ENCODE measurements around the gene GPR31. TPM values are rescaled to one million over a fixed set of nuclear protein-coding genes. Genes with fewer than 3 reads are reported as not detected.

The GPR31 gene
- total RNA-seq, 4 donors from 2014 or later = not detected

DNA sequence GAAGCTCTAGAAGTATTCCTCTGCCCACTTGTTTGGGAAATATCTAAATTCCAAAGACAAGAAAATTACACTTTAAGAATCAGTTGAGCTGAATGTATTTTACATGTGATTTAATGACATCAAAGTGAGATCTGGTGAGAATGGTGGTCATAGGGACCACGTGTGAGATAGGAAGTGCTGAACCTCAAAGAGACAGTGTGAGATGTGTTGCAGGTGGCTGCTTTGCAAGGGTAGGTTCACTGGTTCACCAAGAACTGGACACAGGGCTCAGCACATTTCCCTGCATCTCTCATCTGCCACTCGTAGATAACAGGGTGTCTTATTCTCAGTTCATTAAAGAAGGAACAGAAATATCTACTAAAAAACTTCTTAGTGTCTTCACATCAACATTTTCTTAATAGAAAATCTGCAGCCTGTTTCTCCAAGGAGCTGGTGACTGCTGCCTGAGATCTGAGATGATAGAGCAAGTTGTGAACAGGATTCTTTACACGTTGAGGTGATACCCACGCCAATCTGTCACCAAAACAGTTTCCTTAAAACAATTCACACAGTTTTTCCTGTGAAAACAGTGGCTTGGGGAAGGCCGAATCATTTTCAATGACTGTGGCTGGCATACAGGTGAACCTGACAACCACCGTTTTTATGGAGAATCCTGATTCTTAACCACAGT lies 27.6 kb downstream of the GPR31 start:
- no peak overlapping the region for H3K27ac ChIP-seq
- H3K4me1 ChIP-seq = no peaks in the 10 kb centered on the region
- no peak overlapping the region for H3K4me3 ChIP-seq
- DNase-seq (ENCODE audit: low spot score in 2 of 2) = no peak
- TF ChIP-seq EP300 (IDR thresholded peaks at IDR 0.05) (no peak), POLR2A (IDR thresholded peaks at IDR 0.05) (no peak), POLR2AphosphoS5 (IDR thresholded peaks at IDR 0.05) (no peak)
- TF ChIP-seq, protein P1, sequence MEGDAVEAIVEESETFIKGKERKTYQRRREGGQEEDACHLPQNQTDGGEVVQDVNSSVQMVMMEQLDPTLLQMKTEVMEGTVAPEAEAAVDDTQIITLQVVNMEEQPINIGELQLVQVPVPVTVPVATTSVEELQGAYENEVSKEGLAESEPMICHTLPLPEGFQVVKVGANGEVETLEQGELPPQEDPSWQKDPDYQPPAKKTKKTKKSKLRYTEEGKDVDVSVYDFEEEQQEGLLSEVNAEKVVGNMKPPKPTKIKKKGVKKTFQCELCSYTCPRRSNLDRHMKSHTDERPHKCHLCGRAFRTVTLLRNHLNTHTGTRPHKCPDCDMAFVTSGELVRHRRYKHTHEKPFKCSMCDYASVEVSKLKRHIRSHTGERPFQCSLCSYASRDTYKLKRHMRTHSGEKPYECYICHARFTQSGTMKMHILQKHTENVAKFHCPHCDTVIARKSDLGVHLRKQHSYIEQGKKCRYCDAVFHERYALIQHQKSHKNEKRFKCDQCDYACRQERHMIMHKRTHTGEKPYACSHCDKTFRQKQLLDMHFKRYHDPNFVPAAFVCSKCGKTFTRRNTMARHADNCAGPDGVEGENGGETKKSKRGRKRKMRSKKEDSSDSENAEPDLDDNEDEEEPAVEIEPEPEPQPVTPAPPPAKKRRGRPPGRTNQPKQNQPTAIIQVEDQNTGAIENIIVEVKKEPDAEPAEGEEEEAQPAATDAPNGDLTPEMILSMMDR (IDR thresholded peaks at IDR 0.05) = no peak
- no peaks in the 10 kb centered on the region for H3K27me3 ChIP-seq
- H3K36me3 ChIP-seq = no peaks in the 10 kb centered on the region
- H3K9me3 ChIP-seq = no peaks in the 10 kb centered on the region
- WGBS = 80% methylated on average over 6 of the region's 6 CpGs

DNA sequence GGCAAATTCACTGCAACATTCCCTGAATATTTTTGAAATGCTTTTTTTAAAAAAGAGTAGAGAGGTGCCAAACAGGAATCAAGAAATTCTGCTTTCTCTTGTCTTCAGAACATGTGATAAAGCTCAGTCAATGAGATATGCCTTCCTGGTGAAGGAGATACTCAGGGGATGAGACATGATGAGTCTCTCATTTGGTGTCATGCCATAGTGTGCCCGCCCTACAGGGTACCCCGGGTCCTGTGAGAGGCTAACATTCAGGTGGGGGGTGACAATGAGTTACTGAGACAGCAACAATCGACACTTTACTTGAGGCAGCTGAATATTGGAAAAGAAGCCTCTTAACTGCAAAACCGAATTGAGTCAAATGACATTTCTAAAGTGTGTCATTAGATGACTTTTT lies 28.2 kb downstream of the GPR31 start:
- Histone ChIP-seq H3K4me1 (no peaks in the 10 kb centered on the region), H3K4me3 (no peak overlapping the region), H3K9me3 (no peaks in the 10 kb centered on the region), H3K36me3 (no peaks in the 10 kb centered on the region), H3K27me3 (no peaks in the 10 kb centered on the region), H3K27ac (no peak overlapping the region)
- TF ChIP-seq POLR2A (IDR thresholded peaks at IDR 0.05) = no peak
- TF ChIP-seq EP300 (IDR thresholded peaks at IDR 0.05) = no peak
- TF ChIP-seq, protein P1 (IDR thresholded peaks at IDR 0.05) = no peak
- no peak for TF ChIP-seq POLR2AphosphoS5 (IDR thresholded peaks at IDR 0.05)
- WGBS = 60% methylated on average over 4 of the region's 4 CpGs
- no peak for DNase-seq (ENCODE audit: low spot score in 2 of 2)

DNA sequence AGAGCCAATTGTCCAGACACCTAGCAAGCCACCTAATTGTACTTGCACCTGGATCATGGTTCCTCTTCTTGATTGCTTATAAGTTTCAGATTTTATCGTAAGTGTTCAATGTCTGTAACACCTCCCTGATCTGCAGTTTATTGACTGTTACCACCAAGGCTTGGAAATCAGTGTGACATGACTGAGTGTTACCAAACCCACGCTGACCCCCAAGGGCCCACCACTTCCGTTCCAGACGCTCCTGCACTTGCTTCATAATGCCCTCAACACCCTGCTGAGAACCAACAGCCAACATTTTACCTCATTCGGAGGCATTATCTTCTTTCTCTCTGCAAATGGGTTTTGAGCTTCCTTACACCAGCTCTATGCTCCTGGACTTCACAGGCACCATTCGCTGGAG lies 28.6 kb downstream of the GPR31 start:
- no peak for DNase-seq (ENCODE audit: low spot score in 2 of 2)
- Histone ChIP-seq H3K4me1 (no peaks in the 10 kb centered on the region), H3K9me3 (no peaks in the 10 kb centered on the region), H3K27ac (no peak overlapping the region), H3K27me3 (no peaks in the 10 kb centered on the region), H3K4me3 (no peak overlapping the region), H3K36me3 (no peaks in the 10 kb centered on the region)
- 69% methylated on average over 6 of the region's 6 CpGs for WGBS
- TF ChIP-seq POLR2A (IDR thresholded peaks at IDR 0.05) = no peak
- TF ChIP-seq, protein P1 (IDR thresholded peaks at IDR 0.05) = no peak
- no peak for TF ChIP-seq EP300 (IDR thresholded peaks at IDR 0.05)
- no peak for TF ChIP-seq POLR2AphosphoS5 (IDR thresholded peaks at IDR 0.05)

DNA sequence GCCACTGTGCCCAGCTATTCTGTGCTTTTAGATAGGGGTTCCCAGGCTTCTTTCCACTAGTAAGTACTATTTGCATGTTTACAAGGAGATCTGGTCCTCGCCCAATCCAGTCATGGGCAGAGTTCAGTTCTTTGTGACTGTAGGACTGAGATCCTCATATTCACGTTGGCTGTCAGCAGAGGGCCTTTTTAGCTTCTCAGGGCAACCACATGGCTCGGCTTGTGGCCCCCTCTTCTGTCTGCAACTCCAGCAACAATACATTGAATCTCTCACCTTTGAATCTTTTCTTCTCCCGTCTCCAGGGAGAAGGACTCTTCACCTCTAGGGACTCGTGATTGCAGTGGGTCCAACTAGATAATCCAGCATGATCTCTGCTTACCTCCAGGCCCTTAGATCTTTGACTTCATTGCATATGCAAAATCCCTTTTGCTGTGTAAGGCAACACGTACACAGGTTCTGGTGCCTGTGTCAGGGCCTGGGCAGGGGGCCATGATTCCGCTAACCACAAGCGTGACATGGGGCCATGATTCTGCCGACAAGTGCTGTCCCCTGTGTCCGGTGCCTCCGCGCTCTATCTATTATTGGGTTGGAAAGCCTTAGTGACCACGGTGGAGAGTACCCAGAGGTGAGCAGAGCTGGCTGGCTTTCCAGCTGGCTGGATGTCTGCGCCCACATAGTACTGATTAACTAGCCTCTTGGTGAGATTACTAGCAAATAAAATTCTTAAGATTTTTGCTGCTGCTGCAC lies 29.8 kb downstream of the GPR31 start:
- no peak for TF ChIP-seq EP300 (IDR thresholded peaks at IDR 0.05)
- TF ChIP-seq POLR2AphosphoS5 (IDR thresholded peaks at IDR 0.05) = no peak
- no peak for TF ChIP-seq POLR2A (IDR thresholded peaks at IDR 0.05)
- TF ChIP-seq, protein P1 (IDR thresholded peaks at IDR 0.05) = no peak
- no peaks in the 10 kb centered on the region for H3K27me3 ChIP-seq
- no peak overlapping the region for H3K4me3 ChIP-seq
- DNase-seq (ENCODE audit: low spot score in 2 of 2) = no peak
- H3K4me1 ChIP-seq = no peaks in the 10 kb centered on the region
- no peak overlapping the region for H3K27ac ChIP-seq
- no peaks in the 10 kb centered on the region for H3K9me3 ChIP-seq
- no peaks in the 10 kb centered on the region for H3K36me3 ChIP-seq
- WGBS = 93% methylated on average over 14 of the region's 14 CpGs

DNA sequence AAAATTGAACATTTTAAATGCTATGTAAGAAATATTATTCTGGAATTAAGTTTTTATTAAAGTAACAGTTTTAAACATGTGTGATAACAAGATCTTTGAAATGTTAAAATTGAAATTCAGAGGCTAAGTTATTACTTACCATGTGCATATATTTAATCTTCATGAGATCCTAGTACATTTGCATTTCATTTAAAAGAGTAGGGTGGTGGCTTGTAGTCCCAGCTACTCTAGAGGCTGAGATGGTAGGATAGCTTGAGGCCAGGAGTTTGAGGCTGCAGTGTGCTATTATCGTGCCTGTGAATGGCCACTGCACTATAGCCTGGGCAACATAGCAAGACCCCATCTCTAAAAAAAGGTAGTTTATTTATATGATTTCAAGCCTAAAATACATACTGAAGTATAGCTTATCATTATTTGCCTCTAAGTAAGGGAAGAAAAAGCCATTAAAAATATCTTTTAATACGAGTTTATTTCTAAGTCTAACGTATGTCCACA lies 31.9 kb downstream of the GPR31 start:
- Histone ChIP-seq H3K4me1 (no peaks in the 10 kb centered on the region), H3K36me3 (no peaks in the 10 kb centered on the region), H3K27me3 (peaks cover 10% of the 10 kb centered on the region), H3K9me3 (no peaks in the 10 kb centered on the region), H3K4me3 (no peak overlapping the region), H3K27ac (no peak overlapping the region)
- no peak for DNase-seq (ENCODE audit: low spot score in 2 of 2)
- TF ChIP-seq POLR2AphosphoS5 (IDR thresholded peaks at IDR 0.05) (no peak), POLR2A (IDR thresholded peaks at IDR 0.05) (no peak), EP300 (IDR thresholded peaks at IDR 0.05) (no peak)
- TF ChIP-seq, protein P1 (IDR thresholded peaks at IDR 0.05) = no peak
- 73% methylated on average over 3 of the region's 3 CpGs for WGBS

All from suprapubic skin (tissue), 4 donors.